Suppressor macrophage (primary cell): ENCODE measurements around the gene RALGAPA2.

Experiments used
- DNase-seq, 4 experiments: peaks; one replicate each; pipeline ENCODE4 v3.0.0-alpha.2; 2020 to 2022

The RALGAPA2 gene

DNA sequence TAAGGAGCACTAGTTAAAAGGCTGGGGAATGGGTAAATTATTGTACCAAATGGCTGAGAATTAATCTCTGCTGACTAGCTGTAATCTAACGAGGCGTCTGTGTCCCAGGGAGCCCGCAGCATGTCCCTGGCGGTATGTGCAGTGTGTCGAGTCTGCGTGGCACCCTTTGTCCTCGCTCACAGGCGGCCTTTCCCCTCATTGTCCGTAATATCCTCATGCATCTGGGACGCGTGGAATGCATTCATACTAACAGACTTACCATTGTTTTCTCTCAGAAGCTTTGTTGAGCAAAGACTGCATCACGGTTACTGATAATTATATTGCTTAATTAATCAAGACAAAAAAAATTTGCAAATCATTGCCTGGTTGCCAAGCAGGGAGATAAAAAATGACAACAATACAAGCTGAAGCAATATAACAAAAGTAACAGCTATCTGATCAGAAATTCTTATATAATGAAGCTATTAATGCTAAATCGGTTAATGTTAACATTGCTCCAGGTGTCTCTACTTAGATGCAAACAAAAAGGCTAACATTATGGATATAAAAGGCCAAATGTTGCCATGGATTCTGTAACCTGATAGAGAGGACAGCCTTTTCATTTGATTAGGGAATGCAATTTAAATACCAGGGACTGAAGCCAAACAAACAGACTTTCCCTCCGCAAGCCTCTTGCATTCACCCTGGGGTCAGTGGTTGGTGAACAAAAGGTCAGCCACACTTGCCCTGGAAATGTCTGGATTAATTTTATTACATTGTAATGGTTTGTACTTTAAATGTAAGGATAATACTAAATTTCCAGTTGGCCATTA is 219.7 kb downstream of the RALGAPA2 start:
- no peak for DNase-seq

- no peak for DNase-seq
Observed at GRCh38 chr20:20491784-20492264, 220.6 kb downstream of the RALGAPA2 start.

- no peak for DNase-seq
Observed at GRCh38 chr20:20491110-20491783, 221.2 kb downstream of the RALGAPA2 start.

- no peak for DNase-seq
Observed at GRCh38 chr20:20490673-20491072, 221.8 kb downstream of the RALGAPA2 start.

- DNase-seq = no peak
Observed at GRCh38 chr20:20489648-20490341, 222.6 kb downstream of the RALGAPA2 start.

DNA sequence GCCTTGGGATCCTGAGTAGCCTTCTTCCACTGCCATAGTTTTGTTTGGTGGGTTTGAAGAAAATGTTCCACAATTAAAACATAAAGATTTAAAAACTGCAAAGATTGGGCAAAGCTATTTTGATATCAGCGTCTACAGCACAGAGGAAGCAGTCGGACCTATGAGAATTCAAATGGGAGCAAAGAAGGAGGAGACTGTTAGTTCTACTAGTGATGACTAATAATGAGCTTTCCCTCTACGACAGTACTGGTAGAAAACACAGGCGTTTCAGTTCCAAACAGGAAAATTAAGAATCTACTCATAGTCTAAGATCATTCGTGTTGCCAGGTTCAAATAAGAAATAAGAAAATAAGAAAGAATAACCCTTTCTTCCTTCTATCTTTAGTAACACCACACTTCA is 223.4 kb downstream of the RALGAPA2 start:
- DNase-seq = no peak

DNA sequence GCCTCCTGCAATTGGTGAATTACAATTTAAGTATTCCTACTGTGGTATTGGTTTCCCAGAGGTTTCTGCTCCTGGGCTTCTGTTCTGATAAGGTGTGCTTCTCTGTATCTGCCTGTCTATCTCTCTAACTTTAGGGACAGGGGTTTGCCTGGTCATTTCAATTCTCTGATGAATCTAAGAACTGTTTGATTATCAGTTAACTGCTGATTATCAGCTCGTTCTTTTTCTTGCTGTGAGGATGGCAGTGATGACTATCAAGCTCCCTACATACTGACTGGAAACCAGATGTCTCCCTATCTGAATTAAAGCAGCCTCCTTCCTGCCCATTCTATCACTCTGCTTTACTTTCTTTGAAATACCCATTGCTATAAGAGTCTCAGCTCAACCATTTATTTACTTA is 224.1 kb downstream of the RALGAPA2 start:
- no peak for DNase-seq

GRCh38 chr20:20487811-20488210 is 224.6 kb downstream of the RALGAPA2 start:
- DNase-seq = no peak

DNA sequence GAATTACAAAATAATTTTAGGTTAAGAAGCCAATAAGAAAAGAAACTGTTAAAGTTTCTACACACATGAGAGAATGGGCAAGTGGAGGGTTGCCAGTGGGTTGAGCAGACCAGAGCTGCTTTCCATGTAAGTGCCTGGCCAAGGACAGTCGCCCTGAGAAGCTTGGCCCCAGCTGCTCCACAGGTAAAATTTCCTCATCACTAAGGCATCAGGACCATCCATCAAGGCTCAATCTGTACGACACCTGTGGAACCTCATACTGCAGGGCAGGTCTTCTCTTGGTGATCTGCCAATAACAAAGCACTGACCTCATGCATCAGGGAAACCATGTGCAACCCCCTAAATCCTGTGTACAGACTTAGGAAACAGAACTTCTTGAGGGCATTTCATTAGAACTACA is 229.1 kb downstream of the RALGAPA2 start:
- no peak for DNase-seq

GRCh38 chr20:20482453-20482852 is 230.0 kb downstream of the RALGAPA2 start:
- DNase-seq = no peak

GRCh38 chr20:20480689-20481088 is 231.8 kb downstream of the RALGAPA2 start:
- DNase-seq = peak; percentile 17 to 59 (median 35)

DNA sequence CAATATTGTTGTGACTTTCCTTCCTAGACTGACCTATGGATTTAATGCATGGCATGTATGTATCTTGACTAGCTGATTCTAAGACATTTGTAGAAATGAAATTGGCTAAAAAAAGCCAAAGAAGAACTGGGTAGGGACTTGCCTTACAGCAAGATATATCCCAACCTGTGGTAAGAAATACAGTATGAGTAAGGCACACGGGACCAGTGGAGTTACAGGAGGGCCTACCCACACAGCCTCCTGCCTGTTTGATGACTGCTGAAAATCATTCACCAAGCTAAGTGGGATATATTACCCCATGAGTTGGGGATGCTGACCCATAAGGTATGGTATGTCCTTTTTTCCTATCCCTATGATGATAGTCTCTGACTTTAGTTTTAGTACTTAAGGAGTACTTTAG is 232.3 kb downstream of the RALGAPA2 start:
- DNase-seq = peak; percentile 17 to 49 (median 40)

DNA sequence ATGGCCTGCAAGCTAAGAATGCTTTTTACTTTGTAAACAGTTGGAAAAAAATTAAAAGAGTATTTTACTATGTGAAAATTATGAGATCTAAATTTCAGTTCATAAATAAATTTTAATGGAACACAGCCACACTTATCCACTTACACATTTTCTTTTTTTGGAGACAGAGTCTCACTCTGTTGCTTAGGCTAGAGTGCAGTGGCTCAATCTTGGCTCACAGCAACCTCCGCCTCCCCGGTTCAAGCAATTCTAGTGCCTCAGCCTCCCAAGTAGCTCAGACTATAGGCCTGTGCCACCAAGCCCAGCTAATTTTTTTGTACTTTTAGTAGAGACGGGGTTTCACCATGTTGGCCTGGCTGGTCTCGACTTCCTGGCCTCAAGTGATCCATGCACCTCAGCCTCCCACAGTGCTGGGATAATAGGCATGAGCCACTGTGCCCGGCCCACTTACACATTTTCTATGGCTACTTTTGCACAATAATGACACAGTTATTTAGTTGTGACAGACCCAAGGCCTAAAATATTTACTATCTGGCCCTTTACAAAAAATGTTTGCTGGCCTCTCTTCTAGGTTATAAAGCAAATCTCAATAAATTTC is 234.9 kb downstream of the RALGAPA2 start:
- DNase-seq = no peak

DNA sequence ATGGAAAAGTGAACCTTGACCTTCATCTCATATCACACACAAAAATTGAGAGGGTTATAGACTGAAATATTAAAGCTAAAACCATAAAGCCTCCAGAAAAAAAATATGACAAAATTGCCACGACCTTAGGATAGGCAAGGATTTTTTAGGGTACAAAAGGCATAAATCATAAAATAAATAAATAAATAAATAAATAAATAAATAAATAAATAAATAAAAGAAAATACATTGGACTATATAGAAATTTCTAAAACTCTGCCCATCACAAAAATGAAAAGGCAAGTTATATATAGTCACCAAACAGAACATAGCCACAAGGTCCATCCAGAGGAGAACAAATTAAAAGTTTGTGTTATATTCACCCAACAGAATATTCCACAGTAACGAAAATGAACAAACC is 235.9 kb downstream of the RALGAPA2 start:
- no peak for DNase-seq

- DNase-seq = no peak
Observed at GRCh38 chr20:20473657-20474056, 238.8 kb downstream of the RALGAPA2 start.

GRCh38 chr20:20472684-20473274 is 239.7 kb downstream of the RALGAPA2 start:
- DNase-seq = no peak

DNA sequence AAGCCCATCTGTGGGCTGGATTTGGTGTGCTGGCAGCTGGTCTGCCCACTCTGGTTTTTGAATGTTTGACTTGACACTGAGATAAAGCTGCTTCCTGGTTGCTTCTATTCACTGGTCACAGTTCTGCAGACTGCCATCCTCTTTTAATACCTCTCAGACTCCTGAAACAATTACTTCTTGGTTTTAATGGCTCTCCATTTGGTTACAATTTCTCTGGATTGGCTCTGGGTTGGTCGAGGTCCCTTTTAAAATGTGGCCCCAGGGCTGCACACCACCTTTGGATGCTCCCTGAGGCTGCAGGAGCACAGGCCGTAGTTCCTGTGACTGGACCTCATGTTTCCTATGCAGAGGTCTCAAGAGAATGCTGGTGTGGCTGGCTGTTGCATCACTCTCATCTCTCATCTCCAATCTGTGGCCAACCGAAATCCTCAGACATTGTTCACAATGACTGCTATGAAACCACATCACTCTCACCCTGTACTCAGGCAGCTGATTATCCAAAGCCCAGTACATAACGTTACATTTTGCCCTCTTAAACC is 246.0 kb downstream of the RALGAPA2 start:
- DNase-seq = no peak

GRCh38 chr20:20465252-20465651 is 247.2 kb downstream of the RALGAPA2 start:
- no peak for DNase-seq

GRCh38 chr20:20463933-20464374 is 248.5 kb downstream of the RALGAPA2 start:
- DNase-seq = no peak

- no peak for DNase-seq
Observed at GRCh38 chr20:20462185-20462584, 250.3 kb downstream of the RALGAPA2 start.

- no peak for DNase-seq
Observed at GRCh38 chr20:20461551-20461950, 250.9 kb downstream of the RALGAPA2 start.

- DNase-seq = no peak
Observed at GRCh38 chr20:20459726-20460125, 252.7 kb downstream of the RALGAPA2 start.
